Activated naive CD8-positive, alpha-beta T cell treated with anti-CD3 and anti-CD28 coated beads, Interleukin-2, amount 10 ng/mL, durations not matched to agents 7 days and 5 days (primary cell): Measurements from ENCODE around the gene CACNA1B. TPM values are rescaled to one million over a fixed set of nuclear protein-coding genes. Genes with fewer than 3 reads are reported as not detected.
"Not testable (repeated sequence)": the region's sequence is repeated elsewhere in the genome, so short reads cannot be mapped to it uniquely, and the experiment has no call there.

Experiments used
- ATAC-seq: fragments of 150-1000 bp; cut with Tn5 transposase; one replicate; pipeline ENCODE4 v1.10.0; 2021; ENCODE audit warnings: low read depth, moderate library complexity
- POLR2A ChIA-PET: fragments of 350-600 bp; sonication (Branson Sonifier 250); formaldehyde crosslinking; loops from one replicate; lab custom pipeline; 2021; ENCODE audit warnings: antibody characterized with exemption; lab: Charles Lee
- DNase-seq: peaks from one replicate; pipeline ENCODE4 v3.0.0; 2021
- H3K27ac Mint-ChIP-seq: one replicate; pipeline ENCODE4 v1.8.0; 2022; ENCODE audit warnings: mild to moderate bottlenecking, mixed read lengths
- H3K27me3 Mint-ChIP-seq: one replicate; pipeline ENCODE4 v1.8.0; 2022; ENCODE audit warnings: mild to moderate bottlenecking, moderate library complexity, mixed read lengths
- H3K36me3 Mint-ChIP-seq: one replicate; pipeline ENCODE4 v1.8.0; 2021; ENCODE audit warnings: mild to moderate bottlenecking, mixed read lengths
- H3K4me1 Mint-ChIP-seq: one replicate; pipeline ENCODE4 v1.8.0; 2021; ENCODE audit warnings: mixed read lengths
- H3K4me3 Mint-ChIP-seq: one replicate; pipeline ENCODE4 v1.8.0; 2022; ENCODE audit warnings: mild to moderate bottlenecking, moderate library complexity, mixed read lengths
- H3K9me3 Mint-ChIP-seq: one replicate; pipeline ENCODE4 v1.8.0; 2021; ENCODE audit warnings: mixed read lengths
- total RNA-seq, 2 experiments: library from RNA; stranded (reverse); gene quantifications; one replicate each; pipeline ENCODE4 v1.2.3, GENCODE V29; 2021

CACNA1B gene
- total RNA-seq, 2 experiments from 2014 or later = not detected

DNA sequence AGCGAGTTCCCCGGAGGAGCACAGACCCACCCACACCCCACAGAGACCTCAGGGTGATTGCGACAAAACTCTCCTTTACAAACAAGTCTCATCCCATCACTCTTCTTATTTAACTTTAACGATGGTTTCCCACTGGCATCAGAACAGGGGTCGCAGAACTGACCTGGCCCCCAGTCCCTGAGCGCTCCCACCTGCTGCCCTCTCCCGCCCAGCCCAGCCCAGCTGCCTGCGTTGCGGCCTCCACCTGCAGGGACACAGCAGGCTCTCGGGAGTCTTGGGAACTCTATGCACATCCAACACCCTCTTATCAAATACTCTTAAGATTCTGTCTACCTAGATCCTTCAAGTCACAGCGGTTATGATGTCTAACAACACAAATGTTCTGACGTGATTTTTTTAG is 250.4 kb downstream of the CACNA1B start:
- H3K4me3 Mint-ChIP-seq, H3K27me3 Mint-ChIP-seq, H3K4me1 Mint-ChIP-seq, POLR2A ChIA-PET, H3K36me3 Mint-ChIP-seq, ATAC-seq, H3K27ac Mint-ChIP-seq, DNase-seq, H3K9me3 Mint-ChIP-seq: not testable (repeated sequence)

DNA sequence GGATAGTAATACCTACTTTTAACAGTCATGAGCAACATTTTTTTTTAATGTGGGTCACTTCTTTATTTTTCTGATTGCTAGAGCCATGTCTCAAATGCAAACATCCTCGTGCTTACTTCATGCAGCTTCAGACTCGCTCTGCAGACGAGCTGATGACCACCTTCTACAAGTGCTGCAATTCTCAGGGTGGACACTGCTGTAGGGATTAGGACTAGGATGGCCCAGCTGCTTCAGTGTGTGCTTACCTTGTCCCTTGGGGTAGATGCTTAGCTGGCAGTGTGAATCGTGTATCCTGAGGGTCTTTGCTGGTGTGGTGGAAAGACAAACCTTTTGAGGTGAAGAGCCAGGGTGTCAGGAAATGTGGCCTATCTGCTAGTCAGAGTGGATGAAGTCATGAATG is 251.7 kb downstream of the CACNA1B start:
- not testable (repeated sequence) for H3K27ac Mint-ChIP-seq, H3K4me1 Mint-ChIP-seq, ATAC-seq

DNA sequence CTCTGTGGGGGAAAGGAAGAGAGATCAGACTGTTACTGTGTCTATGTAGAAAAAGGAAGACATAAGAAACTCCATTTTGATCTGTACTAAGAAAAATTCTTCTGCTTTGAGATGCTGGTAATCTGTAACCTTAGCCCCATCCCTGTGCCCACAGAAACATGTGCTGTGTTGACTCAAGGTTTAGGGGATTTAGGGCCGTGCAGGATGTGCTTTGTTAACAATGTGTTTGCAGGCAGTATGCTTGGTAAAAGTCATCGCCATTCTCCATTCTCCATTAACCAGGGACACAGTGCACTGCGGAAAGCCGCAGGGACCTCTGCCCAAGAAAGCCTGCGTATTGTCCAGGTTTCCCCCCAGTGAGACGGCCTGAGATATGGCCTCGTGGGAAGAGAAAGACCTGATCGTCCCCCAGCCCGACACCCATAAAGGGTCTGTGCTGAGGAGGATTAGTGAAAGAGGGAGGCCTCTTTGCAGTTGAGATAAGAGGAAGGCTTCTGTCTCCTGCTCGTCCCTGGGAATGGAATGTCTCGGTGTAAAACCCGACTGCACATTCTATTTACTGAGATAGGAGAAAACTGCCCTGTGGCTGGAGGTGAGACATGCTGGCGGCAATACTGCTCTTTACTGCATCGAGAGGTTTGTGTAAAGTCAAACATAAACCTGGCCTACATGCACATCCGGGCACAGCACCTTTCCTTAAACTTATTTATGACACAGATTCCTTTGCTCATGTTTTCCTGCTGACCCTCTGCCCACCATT is 255.5 kb downstream of the CACNA1B start:
- DNase-seq, ATAC-seq, H3K27ac Mint-ChIP-seq: not testable (repeated sequence)

More for the DNA sequence above, 251.7 kb downstream of the CACNA1B start:
- DNase-seq, POLR2A ChIA-PET, H3K9me3 Mint-ChIP-seq, H3K4me3 Mint-ChIP-seq, H3K36me3 Mint-ChIP-seq, H3K27me3 Mint-ChIP-seq: not testable (repeated sequence)

DNA sequence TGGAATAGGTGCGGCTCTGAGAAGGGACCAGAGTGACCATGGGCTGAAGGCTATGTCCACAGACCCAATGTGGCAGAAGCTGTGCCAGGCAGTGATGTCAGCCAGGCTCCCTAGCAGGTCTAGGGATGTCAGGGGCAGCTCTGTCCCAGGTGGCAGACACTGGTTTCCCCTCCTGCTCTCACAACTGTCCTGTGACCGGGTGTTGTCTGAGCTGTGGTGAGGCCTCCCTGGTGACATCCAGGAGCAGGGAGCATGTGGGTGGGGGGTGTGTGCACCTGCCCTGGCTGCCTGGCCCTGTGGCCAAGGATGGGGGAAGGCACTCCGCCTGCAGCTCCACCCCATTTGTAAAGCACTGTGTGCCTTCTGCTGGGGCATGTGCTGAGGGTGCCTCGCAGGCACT is 257.0 kb downstream of the CACNA1B start:
- H3K36me3 Mint-ChIP-seq, H3K4me3 Mint-ChIP-seq, H3K27ac Mint-ChIP-seq, H3K4me1 Mint-ChIP-seq, POLR2A ChIA-PET, H3K9me3 Mint-ChIP-seq, DNase-seq, ATAC-seq, H3K27me3 Mint-ChIP-seq: not testable (repeated sequence)

More for the DNA sequence above, 255.5 kb downstream of the CACNA1B start:
- H3K4me1 Mint-ChIP-seq, H3K27me3 Mint-ChIP-seq, H3K4me3 Mint-ChIP-seq, H3K36me3 Mint-ChIP-seq, POLR2A ChIA-PET, H3K9me3 Mint-ChIP-seq: not testable (repeated sequence)

DNA sequence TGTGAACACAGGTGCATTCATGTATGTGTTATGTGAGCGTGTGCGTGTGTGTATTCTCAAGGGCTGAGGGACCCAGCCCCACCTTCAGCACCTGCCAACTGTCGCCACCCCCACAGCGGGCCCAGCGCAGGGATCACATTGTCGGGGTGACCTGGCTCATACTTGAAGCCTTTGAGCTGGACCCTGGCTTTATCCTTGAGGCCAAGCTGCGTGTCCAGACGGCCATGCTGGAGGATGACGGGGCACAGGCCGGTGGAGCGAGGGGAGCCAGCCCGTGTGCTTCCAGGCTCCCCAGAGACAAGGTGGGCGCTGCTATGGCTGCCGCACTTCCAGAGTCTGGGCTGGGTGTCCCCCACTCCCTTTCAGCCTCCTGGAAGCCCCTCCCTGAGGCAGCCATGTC is 261.5 kb downstream of the CACNA1B start:
- H3K9me3 Mint-ChIP-seq, H3K27ac Mint-ChIP-seq, DNase-seq, H3K36me3 Mint-ChIP-seq, H3K4me3 Mint-ChIP-seq, H3K27me3 Mint-ChIP-seq, POLR2A ChIA-PET, H3K4me1 Mint-ChIP-seq, ATAC-seq: not testable (repeated sequence)

DNA sequence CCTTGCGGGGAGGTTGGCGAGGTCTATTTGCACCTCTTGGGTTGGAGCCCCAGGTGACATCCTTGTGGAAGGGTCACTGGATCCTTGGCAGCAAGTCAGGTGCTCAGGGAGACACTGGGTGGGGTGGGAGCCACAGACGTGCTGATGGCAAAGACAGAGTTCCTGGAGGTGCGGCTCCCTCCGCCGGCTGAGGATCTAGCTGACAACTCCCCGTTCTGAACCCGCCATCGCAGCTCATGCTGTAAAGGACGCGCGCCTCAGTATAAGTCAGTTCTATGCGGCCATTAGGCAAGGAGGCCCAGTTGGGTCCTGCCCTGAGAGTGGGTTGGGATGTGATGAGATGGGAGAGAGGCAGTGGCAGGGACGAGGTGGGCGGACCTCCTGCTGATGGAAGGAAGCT is 263.4 kb downstream of the CACNA1B start:
- H3K4me1 Mint-ChIP-seq, ATAC-seq, H3K36me3 Mint-ChIP-seq, DNase-seq, POLR2A ChIA-PET, H3K9me3 Mint-ChIP-seq, H3K27me3 Mint-ChIP-seq, H3K27ac Mint-ChIP-seq, H3K4me3 Mint-ChIP-seq: not testable (repeated sequence)

DNA sequence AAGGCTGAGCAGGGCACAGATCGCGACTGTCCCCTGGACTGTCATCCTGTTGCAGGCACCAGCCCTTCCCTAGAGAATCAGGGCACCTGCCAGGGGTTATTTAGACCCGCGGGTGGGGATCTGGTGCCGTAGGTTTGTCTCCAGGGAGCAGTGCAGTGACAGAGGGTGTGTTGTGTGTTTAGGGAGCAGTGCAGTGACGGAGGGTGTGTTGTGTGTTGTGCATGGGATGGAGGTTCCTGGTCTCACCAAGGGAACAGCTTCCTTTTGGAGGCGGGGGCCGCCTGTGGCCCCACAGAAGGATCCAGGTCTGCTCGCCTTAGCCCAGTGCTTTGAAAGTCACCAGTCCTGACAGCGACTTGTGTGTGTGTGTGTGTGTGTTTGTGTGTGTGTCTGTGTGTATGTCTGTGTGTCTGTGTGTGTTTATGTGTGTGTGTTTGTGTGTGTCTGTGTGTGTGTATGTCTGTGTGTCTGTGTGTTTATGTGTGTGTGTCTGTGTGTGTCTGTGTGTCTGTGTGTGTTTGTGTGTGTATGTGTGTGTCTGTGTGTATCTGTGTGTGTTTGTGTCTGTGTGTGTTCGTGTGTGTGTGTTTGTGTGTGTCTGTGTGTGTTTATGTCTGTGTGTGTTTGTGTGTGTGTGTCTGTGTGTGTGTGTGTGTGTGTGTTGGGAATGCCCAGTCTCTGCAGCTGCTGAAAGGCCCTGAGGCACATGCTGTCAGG is 265.1 kb downstream of the CACNA1B start:
- H3K27ac Mint-ChIP-seq, POLR2A ChIA-PET, H3K4me3 Mint-ChIP-seq, DNase-seq, H3K9me3 Mint-ChIP-seq, H3K4me1 Mint-ChIP-seq, H3K36me3 Mint-ChIP-seq, ATAC-seq, H3K27me3 Mint-ChIP-seq: not testable (repeated sequence)

DNA sequence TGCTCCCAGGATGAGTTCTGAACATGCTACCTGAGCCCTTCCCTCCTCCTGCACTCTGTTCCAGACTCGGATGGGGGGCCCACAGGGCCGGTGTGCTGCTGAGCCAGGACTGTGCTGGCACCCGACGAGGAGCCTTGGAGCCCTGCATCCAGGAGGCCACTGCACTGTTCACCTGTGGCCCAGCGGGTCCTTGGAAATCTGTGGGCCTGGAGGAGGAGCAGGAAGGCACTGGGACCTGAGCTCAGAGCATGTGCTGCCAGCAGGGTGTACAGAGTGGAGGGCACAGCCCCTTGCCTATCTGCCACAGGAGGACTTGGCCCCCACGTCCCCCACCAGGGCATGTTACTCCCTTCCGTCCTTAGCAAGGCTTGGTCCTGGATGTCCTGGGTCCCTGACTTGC is 265.9 kb downstream of the CACNA1B start:
- H3K4me3 Mint-ChIP-seq, H3K36me3 Mint-ChIP-seq, POLR2A ChIA-PET, H3K27me3 Mint-ChIP-seq, H3K4me1 Mint-ChIP-seq, DNase-seq, H3K27ac Mint-ChIP-seq, H3K9me3 Mint-ChIP-seq, ATAC-seq: not testable (repeated sequence)

DNA sequence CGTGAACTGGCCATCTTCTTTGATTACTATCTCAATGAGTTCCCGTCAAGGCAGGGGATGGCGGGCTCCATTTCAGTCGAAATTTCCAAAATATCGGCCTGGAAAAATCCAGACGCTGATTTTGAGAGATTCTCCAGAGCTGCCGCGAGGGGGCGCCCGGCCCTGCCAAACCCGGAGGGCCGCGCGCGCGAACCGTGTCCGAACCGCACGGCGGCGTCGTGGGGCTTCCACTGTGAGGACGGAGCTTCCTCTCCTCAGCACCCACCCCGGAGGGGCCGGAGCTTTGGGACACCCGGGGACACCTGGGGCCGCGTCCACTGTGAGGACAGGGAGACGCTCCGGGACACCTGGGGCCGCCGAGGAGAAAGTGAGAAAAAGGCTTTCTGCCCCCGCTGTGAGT is 270.0 kb downstream of the CACNA1B start:
- ATAC-seq, H3K4me3 Mint-ChIP-seq, H3K36me3 Mint-ChIP-seq, H3K27me3 Mint-ChIP-seq, POLR2A ChIA-PET, H3K4me1 Mint-ChIP-seq, H3K27ac Mint-ChIP-seq, H3K9me3 Mint-ChIP-seq: not testable (repeated sequence)
- peak; percentile 45 for DNase-seq

DNA sequence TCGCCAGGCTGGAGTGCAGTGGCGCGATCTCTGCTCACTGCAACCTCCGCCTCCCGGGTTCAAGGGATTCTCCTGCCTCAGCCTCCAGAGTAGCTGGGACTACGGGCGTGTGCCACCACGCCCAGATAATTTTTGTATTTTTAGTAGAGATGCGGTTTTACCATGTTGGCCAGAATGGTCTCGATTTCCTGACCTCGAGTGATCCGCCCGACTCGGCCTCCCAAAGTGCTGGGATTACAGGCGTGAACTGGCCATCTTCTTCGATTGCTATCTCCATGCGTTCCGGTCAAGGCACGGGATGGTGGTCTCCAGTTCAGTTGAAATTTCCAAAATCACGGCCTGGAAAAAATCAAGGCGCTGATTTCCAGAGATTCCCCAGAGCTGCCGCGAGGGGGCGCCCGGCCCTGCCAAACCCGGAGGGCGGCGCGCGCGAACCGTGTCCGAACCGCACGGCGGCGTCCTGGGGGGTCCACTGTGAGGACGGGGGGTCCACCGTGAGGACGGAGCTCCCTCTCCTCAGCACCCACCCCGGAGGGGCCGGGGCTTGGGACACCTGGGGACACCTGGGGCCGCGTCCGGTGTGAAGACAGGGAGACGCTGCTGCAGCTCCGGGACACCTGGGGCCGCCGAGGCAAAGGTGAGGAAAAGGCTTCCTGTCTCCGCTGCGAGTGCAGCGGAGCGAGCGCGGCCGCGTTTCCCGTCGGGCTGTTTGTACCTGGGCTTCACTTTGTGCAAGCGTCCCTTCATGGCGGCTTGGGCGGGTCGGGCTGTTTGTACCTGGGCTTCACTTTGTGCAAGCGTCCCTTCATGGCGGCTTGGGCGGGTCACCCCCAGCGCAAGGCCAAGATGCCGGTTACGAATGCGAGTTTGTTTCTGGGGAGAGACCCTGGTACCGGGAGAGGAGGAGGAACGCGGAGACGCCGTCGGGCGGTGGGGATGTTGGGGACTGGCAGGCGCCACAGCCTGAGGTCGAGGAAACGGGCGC is 272.4 kb downstream of the CACNA1B start:
- ATAC-seq (peak; percentile 42), DNase-seq (peak; percentile 50)
- H3K4me1 Mint-ChIP-seq, H3K27ac Mint-ChIP-seq, H3K9me3 Mint-ChIP-seq, H3K27me3 Mint-ChIP-seq, H3K36me3 Mint-ChIP-seq, POLR2A ChIA-PET: not testable (repeated sequence)
- H3K4me3 Mint-ChIP-seq = peak overlapping the region; percentile 71

DNA sequence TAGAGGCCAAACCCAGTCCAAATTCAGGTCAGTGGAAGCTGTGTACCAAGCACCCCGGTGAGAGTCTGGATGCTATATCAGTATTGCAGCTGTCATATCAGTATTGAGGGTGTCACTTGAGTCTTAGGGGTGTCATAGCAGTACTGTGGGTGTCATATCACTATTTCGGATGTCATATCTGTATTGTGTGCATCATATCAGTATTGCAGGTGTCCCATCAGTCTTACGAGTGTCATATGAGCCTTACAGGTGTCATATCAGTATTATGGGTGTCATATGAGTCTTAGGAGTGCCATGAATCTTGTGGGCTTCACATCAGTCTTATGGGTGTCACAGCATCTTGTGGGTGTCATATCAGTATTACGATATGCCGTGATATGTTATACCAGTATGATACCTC is 278.2 kb downstream of the CACNA1B start:
- H3K9me3 Mint-ChIP-seq, H3K27me3 Mint-ChIP-seq, H3K36me3 Mint-ChIP-seq, POLR2A ChIA-PET, ATAC-seq, DNase-seq, H3K4me3 Mint-ChIP-seq, H3K4me1 Mint-ChIP-seq, H3K27ac Mint-ChIP-seq: not testable (repeated sequence)

DNA sequence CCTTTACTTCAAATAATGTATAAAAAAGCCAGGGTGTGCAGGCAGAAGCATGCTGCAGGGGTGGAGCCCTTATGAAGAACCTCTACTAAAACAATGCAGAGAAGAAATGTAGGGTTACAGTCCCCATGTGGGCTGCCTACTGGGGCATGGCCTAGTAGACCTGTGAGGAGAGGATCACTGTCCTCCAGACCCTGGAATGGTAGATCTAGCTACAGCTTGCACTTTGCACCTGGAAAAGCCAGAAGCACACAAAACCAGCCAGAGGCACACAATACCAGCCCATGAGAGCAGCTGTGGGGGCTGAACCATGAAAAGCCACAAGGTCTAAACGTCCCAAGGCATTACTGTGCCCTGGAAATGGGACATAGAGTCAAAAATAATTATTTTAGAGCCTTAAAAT is 289.2 kb downstream of the CACNA1B start:
- DNase-seq, H3K27me3 Mint-ChIP-seq, H3K9me3 Mint-ChIP-seq, ATAC-seq, H3K4me3 Mint-ChIP-seq, POLR2A ChIA-PET, H3K27ac Mint-ChIP-seq, H3K4me1 Mint-ChIP-seq, H3K36me3 Mint-ChIP-seq: not testable (repeated sequence)
